ENCODE data around the gene LRRC41.

Gene LRRC41

GRCh38 chr1:46289134-46289494 lies 14.3 kb downstream of the LRRC41 start:
- H3K79me2 ChIP-seq: no peaks in the 10 kb centered on the region
- no peaks in the 10 kb centered on the region for H3K9me3 ChIP-seq (ENCODE audit: control insufficient read depth, low read length)
- no peaks in the 10 kb centered on the region for H3K36me3 ChIP-seq (ENCODE audit: control insufficient read depth, insufficient read depth, low read length)
- no peak overlapping the region for H3K4me3 ChIP-seq (ENCODE audit: low read depth, low read length)
- no peak overlapping the region for H3K4me2 ChIP-seq (ENCODE audit: low read length)
- no peak overlapping the region for H2AFZ ChIP-seq
- no peak overlapping the region for H3K9ac ChIP-seq
- TF ChIP-seq CTCF (IDR thresholded peaks at IDR 0.05): no peak
- H3K27ac ChIP-seq: no peak overlapping the region
- H3K4me1 ChIP-seq: no peaks in the 10 kb centered on the region
- H3K27me3 ChIP-seq (ENCODE audit: control insufficient read depth, insufficient read depth, low read length): no peaks in the 10 kb centered on the region

GRCh38 chr1:46288485-46289133 lies 14.8 kb downstream of the LRRC41 start:
- Histone ChIP-seq H3K27me3 (ENCODE audit: control insufficient read depth, insufficient read depth, low read length) (no peaks in the 10 kb centered on the region), H2AFZ (no peak overlapping the region), H3K9me3 (ENCODE audit: control insufficient read depth, low read length) (no peaks in the 10 kb centered on the region), H3K4me2 (ENCODE audit: low read length) (no peak overlapping the region), H3K36me3 (ENCODE audit: control insufficient read depth, insufficient read depth, low read length) (no peaks in the 10 kb centered on the region), H3K79me2 (no peaks in the 10 kb centered on the region), H3K27ac (no peak overlapping the region), H3K9ac (no peak overlapping the region), H3K4me1 (no peaks in the 10 kb centered on the region), H3K4me3 (ENCODE audit: low read depth, low read length) (no peak overlapping the region)
- no peak for TF ChIP-seq CTCF (IDR thresholded peaks at IDR 0.05)

- Histone ChIP-seq H3K27me3 (ENCODE audit: control insufficient read depth, insufficient read depth, low read length) (no peaks in the 10 kb centered on the region), H3K4me2 (ENCODE audit: low read length) (no peak overlapping the region), H3K9me3 (ENCODE audit: control insufficient read depth, low read length) (no peaks in the 10 kb centered on the region), H3K4me1 (no peaks in the 10 kb centered on the region), H3K27ac (no peak overlapping the region), H3K9ac (no peak overlapping the region), H3K36me3 (ENCODE audit: control insufficient read depth, insufficient read depth, low read length) (no peaks in the 10 kb centered on the region), H3K4me3 (ENCODE audit: low read depth, low read length) (no peak overlapping the region), H3K79me2 (no peaks in the 10 kb centered on the region), H2AFZ (no peak overlapping the region)
- TF ChIP-seq CTCF (IDR thresholded peaks at IDR 0.05): no peak
Measured at GRCh38 chr1:46285730-46286477, 17.5 kb downstream of the LRRC41 start.

- H3K4me2 ChIP-seq (ENCODE audit: low read length): no peak overlapping the region
- H3K9ac ChIP-seq: no peak overlapping the region
- H3K4me1 ChIP-seq: no peaks in the 10 kb centered on the region
- no peaks in the 10 kb centered on the region for H3K79me2 ChIP-seq
- H3K4me3 ChIP-seq (ENCODE audit: low read depth, low read length): no peak overlapping the region
- H3K9me3 ChIP-seq (ENCODE audit: control insufficient read depth, low read length): no peaks in the 10 kb centered on the region
- no peak overlapping the region for H2AFZ ChIP-seq
- no peaks in the 10 kb centered on the region for H3K27me3 ChIP-seq (ENCODE audit: control insufficient read depth, insufficient read depth, low read length)
- no peak overlapping the region for H3K27ac ChIP-seq
- no peak for TF ChIP-seq CTCF (IDR thresholded peaks at IDR 0.05)
- H3K36me3 ChIP-seq (ENCODE audit: control insufficient read depth, insufficient read depth, low read length): no peaks in the 10 kb centered on the region
Measured at GRCh38 chr1:46284597-46285564, 18.5 kb downstream of the LRRC41 start.
